Mucosa of stomach (tissue), 1 donor: ENCODE measurements around the gene CFAP44.

Source experiments
- H3K27me3 ChIP-seq: one replicate; pipeline ENCODE4 v1.7.0; 2013; ENCODE audit warnings: mild to moderate bottlenecking, low read length; ENCODE audit not compliant: control insufficient read depth, insufficient read depth
- H3K36me3 ChIP-seq: one replicate; pipeline ENCODE4 v1.7.0; 2013; ENCODE audit warnings: low read length; ENCODE audit not compliant: control insufficient read depth, insufficient read depth
- H3K4me1 ChIP-seq: one replicate; pipeline ENCODE4 v1.7.0; 2013; ENCODE audit warnings: mild to moderate bottlenecking, low read length; ENCODE audit not compliant: control insufficient read depth, insufficient read depth
- H3K4me3 ChIP-seq: one replicate; pipeline ENCODE4 v1.7.0; 2013; ENCODE audit warnings: low read length
- H3K9ac ChIP-seq: one replicate; pipeline ENCODE4 v1.7.0; 2013; ENCODE audit warnings: mild to moderate bottlenecking, low read length, moderate library complexity
- H3K9me3 ChIP-seq: one replicate; pipeline ENCODE4 v1.7.0; 2013; ENCODE audit warnings: mild to moderate bottlenecking, low read length, moderate library complexity; ENCODE audit not compliant: control insufficient read depth
- donor health status: Pancreatic carcinoma.

CFAP44 gene

GRCh38 chr3:113431811-113432210 lies 9.5 kb downstream of the CFAP44 start:
- Histone ChIP-seq H3K36me3 (no peaks in the 10 kb centered on the region), H3K4me1 (no peaks in the 10 kb centered on the region), H3K9me3 (no peaks in the 10 kb centered on the region), H3K27me3 (no peaks in the 10 kb centered on the region), H3K4me3 (no peak overlapping the region), H3K9ac (no peak overlapping the region)

- Histone ChIP-seq H3K27me3 (no peaks in the 10 kb centered on the region), H3K4me3 (no peak overlapping the region), H3K9ac (no peak overlapping the region), H3K9me3 (no peaks in the 10 kb centered on the region), H3K4me1 (no peaks in the 10 kb centered on the region), H3K36me3 (no peaks in the 10 kb centered on the region)
These were observed 12.7 kb downstream of the CFAP44 start for GRCh38 chr3:113428581-113428980.

DNA sequence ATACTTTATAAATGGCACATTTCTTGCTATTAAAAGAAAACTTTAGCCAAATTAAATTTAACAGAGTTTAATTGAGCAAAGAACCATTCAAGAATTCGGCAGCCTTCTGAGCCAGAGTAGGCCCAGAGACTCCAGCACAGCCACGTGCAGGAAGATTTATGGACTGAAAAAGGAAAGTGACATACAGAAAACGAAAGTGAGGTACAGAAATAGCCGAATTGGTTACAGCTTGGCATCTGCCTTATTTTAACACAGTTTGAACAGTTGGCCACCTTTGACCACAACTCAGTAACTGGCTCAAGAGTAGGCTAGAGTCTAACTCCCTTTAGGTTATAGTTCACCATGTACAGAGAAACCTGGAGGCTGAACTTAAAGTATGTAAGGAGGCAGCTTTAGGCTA lies 17.6 kb downstream of the CFAP44 start:
- Histone ChIP-seq H3K9ac (no peak overlapping the region), H3K27me3 (no peaks in the 10 kb centered on the region), H3K4me3 (no peak overlapping the region), H3K9me3 (no peaks in the 10 kb centered on the region), H3K4me1 (no peaks in the 10 kb centered on the region), H3K36me3 (no peaks in the 10 kb centered on the region)

DNA sequence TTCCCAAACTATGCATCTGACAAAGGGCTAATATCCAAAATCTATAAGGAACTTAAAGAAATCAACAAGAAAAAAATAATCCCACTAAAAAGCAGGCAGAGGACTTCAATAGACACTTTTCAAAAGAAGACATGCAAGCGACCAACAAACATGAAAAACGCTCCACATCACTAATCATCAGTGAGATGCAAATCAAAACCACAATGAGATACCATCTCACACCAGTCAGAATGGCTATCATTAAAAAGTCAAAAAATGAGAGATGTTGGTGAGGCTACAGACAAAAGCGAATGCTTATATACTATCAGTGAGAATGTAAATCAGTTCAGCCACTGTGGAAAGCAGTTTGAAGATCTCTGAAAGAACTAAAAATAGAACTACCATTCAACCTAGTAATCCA lies 20.2 kb downstream of the CFAP44 start:
- no peaks in the 10 kb centered on the region for H3K27me3 ChIP-seq
- H3K9ac ChIP-seq: no peak overlapping the region
- no peaks in the 10 kb centered on the region for H3K9me3 ChIP-seq
- no peaks in the 10 kb centered on the region for H3K36me3 ChIP-seq
- no peaks in the 10 kb centered on the region for H3K4me1 ChIP-seq
- no peak overlapping the region for H3K4me3 ChIP-seq

- H3K4me3 ChIP-seq: no peak overlapping the region
- no peak overlapping the region for H3K9ac ChIP-seq
These were observed 31.6 kb downstream of the CFAP44 start for GRCh38 chr3:113409676-113410075.

DNA sequence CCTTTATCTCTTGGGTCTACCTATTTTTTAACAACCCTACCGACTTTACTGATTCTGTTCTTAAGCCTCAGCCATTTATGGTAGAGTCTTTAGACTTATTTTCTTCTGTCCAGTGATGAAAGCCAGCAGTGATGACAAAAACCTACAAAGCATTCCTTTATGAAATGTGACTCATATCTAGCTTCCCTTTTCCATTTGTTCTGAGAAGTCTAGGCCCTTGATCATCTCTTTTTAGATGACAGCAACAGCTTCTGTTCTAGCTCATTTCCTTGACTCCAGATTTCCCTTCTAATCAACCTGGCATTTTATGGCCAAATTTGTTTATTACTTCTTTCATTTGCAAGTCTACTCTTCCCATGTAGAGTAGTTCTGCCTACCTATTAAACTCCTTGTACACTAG lies 36.1 kb downstream of the CFAP44 start:
- H3K27me3 ChIP-seq: no peaks in the 10 kb centered on the region
- no peak overlapping the region for H3K9ac ChIP-seq
- no peaks in the 10 kb centered on the region for H3K4me1 ChIP-seq
- H3K4me3 ChIP-seq: no peak overlapping the region
- no peaks in the 10 kb centered on the region for H3K9me3 ChIP-seq
- no peaks in the 10 kb centered on the region for H3K36me3 ChIP-seq

More at GRCh38 chr3:113409676-113410075, 31.6 kb downstream of the CFAP44 start:
- Histone ChIP-seq H3K36me3 (no peaks in the 10 kb centered on the region), H3K4me1 (no peaks in the 10 kb centered on the region), H3K27me3 (no peaks in the 10 kb centered on the region), H3K9me3 (no peaks in the 10 kb centered on the region)

DNA sequence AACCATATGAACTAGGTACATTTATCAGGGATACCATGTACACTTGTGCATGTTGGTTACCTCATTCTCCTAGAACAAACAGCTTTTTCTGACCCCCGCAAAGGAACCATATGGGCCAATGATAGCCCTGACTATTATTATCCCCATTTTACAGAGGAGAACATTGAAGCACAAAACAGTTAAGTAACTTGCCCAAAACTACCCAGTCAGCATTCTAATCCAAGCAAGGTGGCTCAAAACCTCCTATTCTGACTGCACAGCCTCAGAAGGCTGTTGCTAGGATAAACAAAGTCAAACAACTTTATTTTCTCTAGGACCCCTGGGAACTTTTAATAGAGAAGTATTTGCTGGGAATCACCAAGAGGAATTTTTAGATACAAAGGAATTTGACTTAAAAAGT lies 36.7 kb downstream of the CFAP44 start:
- no peak overlapping the region for H3K9ac ChIP-seq
- H3K4me3 ChIP-seq: no peak overlapping the region
- no peaks in the 10 kb centered on the region for H3K36me3 ChIP-seq
- H3K27me3 ChIP-seq: no peaks in the 10 kb centered on the region
- no peaks in the 10 kb centered on the region for H3K9me3 ChIP-seq
- H3K4me1 ChIP-seq: no peaks in the 10 kb centered on the region
